ENCODE results near the gene STAU1. TPM values are rescaled to one million over a fixed set of nuclear protein-coding genes. Genes with fewer than 3 reads are reported as not detected.
"Not testable (repeated sequence)": the region's sequence is repeated elsewhere in the genome, so short reads cannot be mapped to it uniquely, and the experiment has no call there.

Gene STAU1
- total and polyA plus RNA-seq, 2 experiments from 2014 or later, result 62.6 to 70.1 TPM

DNA sequence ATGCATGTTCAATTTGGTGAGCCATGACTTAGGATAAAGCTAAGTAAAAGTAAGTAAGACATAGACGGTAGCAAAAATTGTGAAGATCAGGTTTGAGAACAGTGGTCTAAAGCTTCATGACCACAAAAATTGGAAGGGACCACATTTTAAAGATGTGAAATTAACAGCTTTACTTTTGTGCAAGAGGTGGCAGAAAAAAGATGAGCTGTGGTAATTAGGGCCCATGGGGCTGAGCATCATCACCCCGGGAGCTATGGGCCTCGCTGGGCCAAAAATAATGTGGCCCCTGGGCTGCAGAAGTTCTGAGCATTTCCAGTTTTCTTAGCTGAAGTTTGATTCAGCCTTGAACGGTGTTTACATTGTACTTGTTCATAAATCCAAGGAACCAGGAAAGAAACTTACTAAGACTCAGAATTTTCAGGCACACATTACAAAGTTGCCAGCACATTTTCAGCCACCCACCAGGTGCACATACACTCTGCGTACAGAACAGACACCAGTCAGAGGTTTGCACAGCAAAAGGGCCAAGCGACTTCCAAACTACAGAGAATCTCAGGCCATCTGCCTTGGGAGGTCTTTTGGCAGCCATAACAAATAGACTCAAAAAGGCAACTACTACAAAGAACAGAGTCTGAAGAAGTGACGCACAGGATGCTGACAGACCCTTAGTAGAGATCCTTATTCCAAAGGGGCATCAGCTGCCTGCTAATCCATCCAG is 84.3 kb downstream of the STAU1 start:
- H3K4me1 ChIP-seq (ENCODE audit: low read depth), result peaks cover 9% of the 10 kb centered on the region
- H3K9me3 ChIP-seq (ENCODE audit: low read depth), result no peaks in the 10 kb centered on the region
- TF ChIP-seq, protein P1, sequence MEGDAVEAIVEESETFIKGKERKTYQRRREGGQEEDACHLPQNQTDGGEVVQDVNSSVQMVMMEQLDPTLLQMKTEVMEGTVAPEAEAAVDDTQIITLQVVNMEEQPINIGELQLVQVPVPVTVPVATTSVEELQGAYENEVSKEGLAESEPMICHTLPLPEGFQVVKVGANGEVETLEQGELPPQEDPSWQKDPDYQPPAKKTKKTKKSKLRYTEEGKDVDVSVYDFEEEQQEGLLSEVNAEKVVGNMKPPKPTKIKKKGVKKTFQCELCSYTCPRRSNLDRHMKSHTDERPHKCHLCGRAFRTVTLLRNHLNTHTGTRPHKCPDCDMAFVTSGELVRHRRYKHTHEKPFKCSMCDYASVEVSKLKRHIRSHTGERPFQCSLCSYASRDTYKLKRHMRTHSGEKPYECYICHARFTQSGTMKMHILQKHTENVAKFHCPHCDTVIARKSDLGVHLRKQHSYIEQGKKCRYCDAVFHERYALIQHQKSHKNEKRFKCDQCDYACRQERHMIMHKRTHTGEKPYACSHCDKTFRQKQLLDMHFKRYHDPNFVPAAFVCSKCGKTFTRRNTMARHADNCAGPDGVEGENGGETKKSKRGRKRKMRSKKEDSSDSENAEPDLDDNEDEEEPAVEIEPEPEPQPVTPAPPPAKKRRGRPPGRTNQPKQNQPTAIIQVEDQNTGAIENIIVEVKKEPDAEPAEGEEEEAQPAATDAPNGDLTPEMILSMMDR (IDR thresholded peaks at IDR 0.05; ENCODE audit: low read depth, low read length), result no peak
- H3K27me3 ChIP-seq, result no peaks in the 10 kb centered on the region
- H3K27ac ChIP-seq, result peak overlapping the region; percentile 77
- H3K4me3 ChIP-seq, result no peak overlapping the region
- DNase-seq (ENCODE audit: low read depth in 1 of 2, low spot score in 1 of 2), result no peak
- H3K36me3 ChIP-seq, result peaks cover 6% of the 10 kb centered on the region

- peak overlapping the region; percentile 77 for H3K27ac ChIP-seq
- no peaks in the 10 kb centered on the region for H3K9me3 ChIP-seq (ENCODE audit: low read depth)
- no peak for DNase-seq (ENCODE audit: low read depth in 1 of 2, low spot score in 1 of 2)
- H3K36me3 ChIP-seq, result peaks cover 6% of the 10 kb centered on the region
- peaks cover 9% of the 10 kb centered on the region for H3K4me1 ChIP-seq (ENCODE audit: low read depth)
- H3K27me3 ChIP-seq, result no peaks in the 10 kb centered on the region
- TF ChIP-seq, protein P1 (IDR thresholded peaks at IDR 0.05; ENCODE audit: low read depth, low read length), result no peak
- H3K4me3 ChIP-seq, result no peak overlapping the region
These were observed 85.1 kb downstream of the STAU1 start for GRCh38 chr20:49103019-49103418.

DNA sequence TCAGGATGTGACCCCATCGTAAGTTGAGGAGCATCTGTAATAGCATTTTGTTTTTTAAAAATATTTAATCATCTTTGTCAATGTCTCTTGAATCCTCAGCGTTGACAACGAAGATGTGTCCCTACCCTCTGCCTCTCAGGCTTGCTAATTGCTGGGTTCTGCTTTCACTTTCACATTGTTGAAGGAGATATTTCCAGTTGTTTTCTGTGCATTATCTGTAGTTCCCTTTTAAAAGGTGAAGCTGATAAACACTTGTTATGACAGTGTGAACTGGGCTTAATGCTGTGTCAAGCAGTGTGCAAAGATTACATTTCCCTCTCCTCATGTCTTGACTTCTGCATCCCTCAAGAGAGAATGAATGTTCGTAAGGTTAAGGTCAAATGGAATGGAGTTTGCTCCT is 87.2 kb downstream of the STAU1 start:
- H3K4me3 ChIP-seq, result no peak overlapping the region
- DNase-seq (ENCODE audit: low read depth in 1 of 2, low spot score in 1 of 2), result no peak
- peaks cover 12% of the 10 kb centered on the region for H3K36me3 ChIP-seq
- no peaks in the 10 kb centered on the region for H3K9me3 ChIP-seq (ENCODE audit: low read depth)
- TF ChIP-seq, protein P1 (IDR thresholded peaks at IDR 0.05; ENCODE audit: low read depth, low read length), result no peak
- H3K27me3 ChIP-seq, result no peaks in the 10 kb centered on the region
- H3K4me1 ChIP-seq (ENCODE audit: low read depth), result peaks cover 9% of the 10 kb centered on the region
- peak overlapping the region; percentile 41 for H3K27ac ChIP-seq

DNA sequence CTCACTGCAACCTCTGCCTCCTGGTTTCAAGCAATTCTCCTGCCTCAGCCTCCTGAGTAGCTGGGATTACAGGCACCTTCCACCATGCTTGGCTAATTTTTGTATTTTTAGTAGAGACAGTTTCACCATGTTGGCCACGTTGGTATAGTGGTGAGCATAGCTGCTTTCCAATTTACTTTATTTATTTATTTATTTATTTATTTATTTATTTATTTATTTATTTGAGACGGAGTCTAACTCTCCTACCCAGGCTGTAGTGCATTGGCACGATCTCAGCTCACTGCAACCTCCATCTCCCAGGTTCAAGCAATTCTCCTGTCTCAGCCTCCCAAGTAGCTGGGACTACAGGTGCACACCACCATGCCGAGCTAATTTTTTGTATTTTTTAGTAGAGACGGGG is 87.8 kb downstream of the STAU1 start:
- not testable (repeated sequence) for H3K9me3 ChIP-seq (ENCODE audit: low read depth); H3K27ac ChIP-seq; DNase-seq (ENCODE audit: low read depth in 1 of 2, low spot score in 1 of 2); H3K4me3 ChIP-seq; H3K27me3 ChIP-seq; H3K4me1 ChIP-seq (ENCODE audit: low read depth)
- H3K36me3 ChIP-seq, result peaks cover 19% of the 10 kb centered on the region

DNA sequence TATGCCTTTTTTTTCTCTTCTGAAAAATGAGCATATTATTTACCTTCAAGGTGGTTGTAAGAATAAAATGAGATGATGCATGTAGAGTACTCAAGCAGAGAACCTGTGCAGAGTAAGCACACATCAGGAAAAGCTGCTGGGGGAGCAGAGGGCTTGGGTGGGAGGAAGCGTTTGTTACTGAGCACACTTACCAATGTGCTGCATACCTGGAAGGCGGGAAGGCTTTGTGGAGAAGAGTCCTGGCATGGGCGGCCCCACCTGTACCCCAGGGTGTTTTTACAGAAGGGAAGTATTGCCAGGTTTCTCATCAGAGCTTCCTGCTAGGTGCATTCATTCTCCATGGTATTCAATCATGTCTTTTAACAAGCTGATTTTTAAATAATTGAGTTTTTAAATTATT is 89.1 kb downstream of the STAU1 start:
- no peak for DNase-seq (ENCODE audit: low read depth in 1 of 2, low spot score in 1 of 2)
- Histone ChIP-seq H3K27me3 (no peaks in the 10 kb centered on the region), H3K4me1 (ENCODE audit: low read depth) (no peaks in the 10 kb centered on the region), H3K4me3 (no peak overlapping the region), H3K9me3 (ENCODE audit: low read depth) (no peaks in the 10 kb centered on the region), H3K36me3 (peaks cover 29% of the 10 kb centered on the region), H3K27ac (no peak overlapping the region)
- TF ChIP-seq, protein P1 (IDR thresholded peaks at IDR 0.05; ENCODE audit: low read depth, low read length), result no peak

- Histone ChIP-seq H3K4me3 (no peak overlapping the region), H3K36me3 (peaks cover 33% of the 10 kb centered on the region), H3K27me3 (no peaks in the 10 kb centered on the region), H3K9me3 (ENCODE audit: low read depth) (no peaks in the 10 kb centered on the region), H3K27ac (no peak overlapping the region), H3K4me1 (ENCODE audit: low read depth) (no peaks in the 10 kb centered on the region)
- no peak for DNase-seq (ENCODE audit: low read depth in 1 of 2, low spot score in 1 of 2)
- TF ChIP-seq, protein P1 (IDR thresholded peaks at IDR 0.05; ENCODE audit: low read depth, low read length), result no peak
These were observed 90.0 kb downstream of the STAU1 start for GRCh38 chr20:49098136-49098535.

Measured in cardiac muscle cell (in vitro differentiated cells and primary cell).